LoVo (cell line): ENCODE results near the gene TCERG1.

Experiments
- DNase-seq: peaks from one replicate; pipeline ENCODE4 v3.0.0-alpha.2; 2016; ENCODE audit warnings: low spot score

Gene TCERG1

DNA sequence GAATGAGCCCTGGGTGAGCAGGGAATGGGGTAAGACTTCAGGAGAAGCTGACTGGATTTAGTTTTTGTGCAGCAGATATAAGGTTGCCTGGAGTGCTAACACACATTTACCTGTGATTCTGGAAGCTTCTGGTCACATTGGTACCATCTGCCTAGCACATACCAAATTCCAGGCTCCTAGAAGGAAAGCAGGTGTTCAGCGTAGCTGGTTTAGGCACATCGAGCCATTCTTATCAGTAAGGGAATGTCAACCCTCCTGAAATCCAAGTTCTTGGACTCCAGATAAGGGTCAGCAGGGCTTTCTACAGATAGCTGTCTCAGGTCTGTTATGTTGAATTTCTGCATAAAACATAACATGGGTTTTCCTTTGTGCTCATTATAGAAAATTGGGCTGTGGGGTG, 10.3 kb downstream of the TCERG1 start:
- DNase-seq = no peak

DNA sequence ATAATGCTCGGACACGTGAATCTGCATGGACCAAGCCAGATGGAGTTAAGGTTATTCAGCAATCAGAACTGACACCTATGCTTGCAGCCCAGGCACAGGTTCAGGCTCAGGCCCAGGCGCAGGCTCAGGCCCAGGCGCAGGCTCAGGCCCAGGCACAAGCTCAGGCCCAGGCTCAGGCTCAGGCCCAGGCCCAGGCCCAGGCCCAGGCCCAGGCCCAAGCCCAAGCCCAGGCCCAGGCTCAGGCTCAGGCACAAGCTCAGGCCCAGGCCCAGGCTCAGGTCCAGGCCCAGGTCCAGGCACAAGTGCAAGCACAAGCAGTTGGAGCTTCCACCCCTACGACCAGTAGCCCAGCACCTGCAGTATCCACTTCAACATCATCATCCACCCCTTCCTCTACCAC, 11.8 kb downstream of the TCERG1 start:
- DNase-seq = no peak

DNA sequence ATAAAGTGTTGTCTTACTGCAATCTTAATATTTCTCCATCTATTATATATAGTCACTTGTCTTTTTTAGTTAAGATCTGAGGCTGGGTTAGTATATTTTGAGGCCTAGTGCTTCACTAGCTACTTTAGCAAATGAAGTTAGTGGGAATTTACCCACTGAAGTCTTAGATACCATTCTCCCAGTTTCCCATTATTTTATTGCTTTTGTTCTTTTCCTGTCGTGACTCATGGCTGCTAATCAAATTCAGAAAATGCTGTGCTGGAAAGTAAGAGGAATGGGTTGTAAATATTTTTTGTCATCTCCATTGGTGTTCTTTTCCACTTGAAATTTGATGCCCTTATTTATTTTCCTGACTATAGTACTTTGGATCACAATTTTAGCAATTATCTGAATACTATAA, 14.2 kb downstream of the TCERG1 start:
- no peak for DNase-seq

DNA sequence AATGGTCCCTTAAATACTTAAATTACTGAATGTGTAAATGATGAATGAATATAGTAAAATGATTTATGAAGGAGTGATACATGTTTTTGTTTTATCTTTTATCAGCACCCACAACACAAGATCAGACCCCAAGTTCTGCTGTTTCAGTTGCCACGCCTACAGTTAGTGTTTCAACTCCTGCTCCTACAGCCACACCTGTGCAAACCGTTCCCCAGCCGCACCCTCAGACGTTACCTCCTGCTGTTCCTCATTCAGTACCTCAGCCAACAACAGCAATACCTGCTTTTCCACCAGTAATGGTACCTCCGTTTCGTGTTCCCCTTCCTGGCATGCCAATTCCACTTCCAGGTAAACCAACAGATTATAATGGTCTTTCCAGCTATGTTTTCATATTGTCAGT, 16.3 kb downstream of the TCERG1 start:
- DNase-seq = peak; percentile 30

DNA sequence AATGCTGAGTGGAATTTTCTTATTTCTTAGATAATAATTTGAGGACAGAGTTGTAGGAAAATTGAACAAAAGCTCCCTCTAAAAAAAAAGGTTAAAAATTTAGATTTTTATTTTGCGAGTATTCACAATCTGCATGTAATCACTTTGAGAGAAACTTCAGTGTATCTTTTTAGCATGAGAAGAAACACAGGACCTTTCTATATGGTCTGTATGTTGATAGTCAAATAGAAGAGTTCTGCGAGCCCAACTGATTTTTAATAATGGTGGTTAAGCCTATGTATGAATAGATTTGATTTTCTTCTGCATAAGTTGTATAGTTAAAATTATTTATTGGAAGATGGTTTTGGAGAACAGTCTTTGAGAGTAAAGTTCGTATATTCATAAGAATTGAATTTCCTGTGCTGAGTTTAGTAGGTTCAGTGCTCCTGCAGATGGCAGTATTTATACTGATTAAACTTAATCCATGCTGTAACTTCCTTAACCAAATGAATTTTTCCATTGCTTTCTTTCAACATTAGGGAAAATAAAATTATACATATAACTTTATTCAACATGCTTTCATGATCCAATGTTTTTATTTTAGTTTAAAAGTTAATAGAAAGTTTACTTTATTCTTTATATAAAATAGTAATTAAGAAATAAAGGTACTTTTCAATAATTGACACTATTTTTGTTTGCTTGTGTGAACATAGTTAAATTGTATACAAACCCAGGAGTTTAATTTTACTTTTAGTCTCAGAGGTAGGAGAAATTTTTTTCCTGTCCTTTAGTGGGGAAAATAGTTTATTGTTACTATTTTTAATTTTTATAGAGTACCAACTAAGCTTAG, 19.6 kb downstream of the TCERG1 start:
- peak; percentile 15 for DNase-seq

DNA sequence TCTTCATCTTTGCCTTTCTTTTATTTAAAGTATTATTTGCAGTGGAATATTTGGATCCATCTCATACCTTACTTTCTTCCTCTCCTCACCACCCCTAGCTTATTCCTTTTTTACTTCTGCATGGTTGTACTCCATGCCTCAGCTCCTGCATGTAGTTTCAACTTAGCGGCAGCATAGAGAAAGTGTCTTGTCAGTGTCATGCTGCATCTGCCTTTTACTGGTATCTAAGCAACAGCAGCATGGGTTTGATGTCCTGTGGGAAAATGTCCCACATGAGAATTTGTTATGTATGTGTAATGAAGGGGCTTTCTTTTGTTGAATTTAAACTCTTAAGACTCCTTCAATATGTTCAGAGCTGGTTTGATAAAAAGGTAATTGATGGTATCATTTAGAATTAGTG, 20.6 kb downstream of the TCERG1 start:
- DNase-seq = no peak

DNA sequence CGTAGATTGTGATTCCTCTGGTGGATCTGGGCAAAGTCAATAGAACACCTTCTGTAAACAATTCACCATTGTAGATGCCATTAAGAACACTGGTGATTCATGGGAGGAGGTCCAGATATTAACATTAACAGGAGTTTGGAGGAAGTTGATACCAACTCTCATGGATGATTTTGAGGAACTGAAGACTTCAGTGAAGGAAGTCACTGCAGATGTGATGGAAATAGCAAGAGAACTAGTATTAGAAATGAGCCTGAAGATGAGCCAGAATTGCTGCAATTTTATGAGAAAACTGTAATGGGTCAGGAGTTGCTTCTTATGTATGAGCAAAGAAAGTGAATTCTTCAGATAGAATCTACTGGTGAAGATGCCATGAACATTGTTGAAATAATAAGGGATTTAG, 26.9 kb downstream of the TCERG1 start:
- DNase-seq = no peak

DNA sequence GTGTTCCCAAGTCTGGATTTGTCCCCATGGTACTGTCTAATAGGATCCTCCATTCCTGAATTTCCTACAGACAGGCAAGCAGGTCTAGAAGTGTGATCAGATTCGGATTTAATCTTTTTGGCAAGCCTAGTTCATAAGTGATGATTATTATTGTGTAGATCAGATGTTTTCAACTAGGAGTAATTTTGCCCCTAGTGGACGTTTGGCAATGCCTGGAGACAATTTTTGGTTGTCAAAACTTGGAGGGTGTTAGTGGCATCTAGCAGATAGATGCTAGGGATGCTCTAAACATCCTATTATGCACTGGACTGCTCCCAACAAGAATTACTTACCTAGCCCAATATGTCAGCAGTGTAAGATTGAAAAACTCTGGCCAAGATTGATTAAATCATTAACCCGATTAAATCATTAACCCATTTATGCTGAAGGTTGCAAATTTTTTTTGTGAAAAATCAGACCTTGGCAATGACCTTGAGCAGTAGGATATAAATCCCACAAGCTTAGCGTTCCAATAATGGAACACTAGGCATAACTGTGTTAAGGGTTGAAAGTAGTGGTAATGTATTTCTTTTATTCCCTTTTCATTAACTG, 28.2 kb downstream of the TCERG1 start:
- no peak for DNase-seq

DNA sequence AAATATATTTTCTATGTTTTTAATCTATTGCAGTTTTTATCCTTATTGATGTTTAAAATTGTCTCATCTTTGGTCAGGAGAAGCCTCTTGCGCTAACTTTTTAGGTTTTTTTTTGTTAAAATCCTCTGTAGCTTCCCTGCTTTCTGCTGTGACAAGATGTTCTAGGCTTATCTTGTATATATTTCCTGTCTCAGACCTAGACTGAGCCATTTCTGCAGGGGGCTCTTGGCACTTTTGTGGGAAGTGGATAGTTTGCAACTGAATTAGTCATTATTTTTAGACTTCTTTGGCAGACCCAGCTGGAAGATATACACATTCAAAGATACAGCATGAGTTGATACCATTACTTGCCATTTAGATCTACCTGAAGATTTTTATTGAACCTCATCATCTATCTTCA, 28.8 kb downstream of the TCERG1 start:
- DNase-seq = no peak

DNA sequence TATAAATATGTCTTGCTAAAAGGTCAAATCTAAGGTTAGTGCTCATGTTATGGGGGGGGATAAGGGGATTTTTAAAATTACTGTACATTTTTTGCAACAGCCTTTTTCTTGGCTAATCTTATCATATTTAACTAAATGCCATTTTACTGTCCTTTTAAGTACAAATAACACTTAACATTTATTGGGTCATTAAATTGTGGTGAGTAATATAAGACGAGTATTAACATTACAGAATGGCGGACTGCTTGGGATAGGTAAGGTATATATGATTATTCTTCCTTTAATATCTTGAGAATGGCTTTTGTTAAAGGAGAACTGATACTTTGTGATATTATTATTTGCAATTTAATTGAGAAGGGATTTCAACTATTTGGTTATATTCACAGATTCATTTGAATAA, 35.6 kb downstream of the TCERG1 start:
- DNase-seq = no peak

DNA sequence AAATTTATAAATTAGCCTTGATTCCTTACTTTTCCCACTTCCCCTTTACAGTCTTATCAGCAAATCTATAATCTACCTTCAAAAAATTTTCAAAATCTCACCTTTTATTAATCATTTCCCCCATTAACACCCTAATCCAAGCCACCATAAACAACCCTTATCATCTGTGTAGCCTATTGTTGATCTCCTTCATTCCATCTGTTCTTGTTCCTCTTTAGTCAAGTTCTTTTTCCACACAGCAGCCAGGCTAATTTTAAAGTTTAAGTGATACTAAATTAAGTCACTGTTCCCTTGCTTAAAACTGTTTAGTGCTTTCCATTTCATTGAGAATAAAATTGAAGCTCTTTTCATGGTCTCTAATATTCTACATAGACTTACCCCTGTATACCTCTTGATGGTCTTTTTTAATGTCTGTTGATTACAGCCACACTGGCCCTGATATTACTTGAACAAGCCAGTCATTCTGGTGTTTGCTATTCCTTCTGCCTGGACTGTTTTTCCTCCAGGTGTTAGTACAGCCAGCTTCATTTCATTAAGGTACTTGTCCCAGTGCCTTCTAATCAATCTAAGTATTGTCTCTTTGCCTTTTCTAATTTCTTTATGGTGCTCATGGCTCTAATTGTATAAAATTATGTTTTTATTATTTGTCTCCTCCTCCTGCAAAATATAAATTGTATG, 37.7 kb downstream of the TCERG1 start:
- DNase-seq = no peak

DNA sequence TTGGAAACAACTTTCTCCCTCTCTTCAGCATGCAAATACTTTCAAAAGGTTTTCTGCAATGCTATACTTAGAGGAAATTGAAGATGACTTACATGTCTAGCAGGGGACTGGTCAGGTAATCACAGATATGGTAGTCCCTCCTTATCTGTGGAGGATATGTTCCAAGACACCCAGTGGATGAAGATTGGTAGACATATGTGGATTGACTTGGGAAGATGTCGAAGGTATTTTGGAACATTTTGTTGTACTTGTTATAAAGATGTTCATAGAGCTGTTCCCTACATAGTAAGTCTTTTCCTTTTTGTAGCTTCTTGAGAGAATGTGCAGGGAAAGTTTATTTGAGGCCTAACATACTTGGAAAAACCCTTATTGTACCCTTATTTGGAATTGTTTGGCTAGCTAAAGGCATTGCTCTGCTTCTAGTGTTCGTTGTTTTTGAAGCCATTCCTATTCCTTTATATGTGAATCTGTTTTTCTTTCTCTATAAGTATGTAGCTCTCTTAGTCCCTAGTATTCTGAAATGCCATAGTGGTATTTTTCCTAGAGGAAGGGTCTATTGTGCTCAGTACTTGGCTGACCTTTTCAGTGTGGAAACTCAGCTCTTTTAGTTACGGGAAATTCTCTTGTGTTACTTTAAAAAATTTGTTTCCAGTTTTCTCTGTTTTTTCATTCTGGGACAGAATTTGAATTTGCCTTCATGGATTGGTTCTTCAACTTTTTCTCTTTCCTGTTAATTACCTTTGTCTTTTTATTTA, 43.1 kb downstream of the TCERG1 start:
- DNase-seq = no peak

DNA sequence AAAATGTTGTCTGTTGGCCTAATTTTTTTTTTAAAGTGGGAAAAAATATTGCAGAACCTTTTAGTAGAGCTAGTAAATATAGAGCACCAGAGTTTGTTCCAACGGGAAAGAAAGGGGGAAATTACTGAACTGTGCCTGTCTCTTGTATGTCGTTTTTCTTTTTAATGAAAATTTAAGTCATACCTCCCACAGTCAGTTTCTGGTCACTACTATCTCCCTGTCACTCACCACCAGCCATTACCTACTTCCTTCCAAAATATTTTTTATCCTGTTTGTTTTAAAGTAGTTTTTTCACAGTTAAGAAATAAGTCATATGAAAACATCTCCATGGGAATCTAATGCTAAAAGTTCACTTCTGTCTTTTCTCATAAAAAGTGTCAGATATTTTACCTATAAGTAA, 47.5 kb downstream of the TCERG1 start:
- no peak for DNase-seq

DNA sequence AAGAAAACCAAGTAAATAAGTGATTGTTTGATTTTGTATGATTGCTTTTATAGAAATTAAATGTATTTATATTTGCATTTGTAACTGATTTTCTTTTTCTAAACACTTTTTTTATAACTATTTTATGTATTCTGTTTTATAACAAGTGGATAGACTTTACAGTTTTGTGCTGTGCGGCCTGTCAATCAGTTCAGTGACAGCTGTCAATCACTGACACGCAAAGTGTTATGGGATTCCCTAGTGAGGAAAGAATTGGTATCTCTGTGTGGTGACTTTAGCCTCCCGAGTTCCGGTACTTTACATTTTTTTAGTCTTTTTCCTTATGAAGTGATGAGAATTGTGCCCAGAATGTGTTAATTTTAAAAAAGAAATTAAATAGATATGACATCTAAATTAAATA, 52.5 kb downstream of the TCERG1 start:
- no peak for DNase-seq

DNA sequence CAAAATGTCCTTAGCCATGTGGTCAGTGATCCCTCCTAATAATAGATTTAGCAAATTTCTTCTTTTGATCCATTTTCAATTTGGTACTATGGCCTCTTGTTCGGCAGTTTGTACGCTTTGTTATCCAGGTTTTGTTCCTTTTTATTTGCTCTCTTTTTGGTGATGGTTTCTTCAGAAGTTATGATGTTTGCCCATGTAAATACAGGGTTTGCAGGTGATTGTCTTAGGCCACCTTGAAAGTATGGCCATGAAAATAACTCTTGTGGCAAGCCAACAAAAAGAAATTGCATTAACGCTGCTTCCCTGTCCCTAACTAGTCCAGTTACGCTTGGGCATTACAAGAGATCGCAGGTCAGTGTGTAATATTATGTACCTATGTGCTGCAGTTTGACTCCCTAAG, 60.3 kb downstream of the TCERG1 start:
- no peak for DNase-seq

DNA sequence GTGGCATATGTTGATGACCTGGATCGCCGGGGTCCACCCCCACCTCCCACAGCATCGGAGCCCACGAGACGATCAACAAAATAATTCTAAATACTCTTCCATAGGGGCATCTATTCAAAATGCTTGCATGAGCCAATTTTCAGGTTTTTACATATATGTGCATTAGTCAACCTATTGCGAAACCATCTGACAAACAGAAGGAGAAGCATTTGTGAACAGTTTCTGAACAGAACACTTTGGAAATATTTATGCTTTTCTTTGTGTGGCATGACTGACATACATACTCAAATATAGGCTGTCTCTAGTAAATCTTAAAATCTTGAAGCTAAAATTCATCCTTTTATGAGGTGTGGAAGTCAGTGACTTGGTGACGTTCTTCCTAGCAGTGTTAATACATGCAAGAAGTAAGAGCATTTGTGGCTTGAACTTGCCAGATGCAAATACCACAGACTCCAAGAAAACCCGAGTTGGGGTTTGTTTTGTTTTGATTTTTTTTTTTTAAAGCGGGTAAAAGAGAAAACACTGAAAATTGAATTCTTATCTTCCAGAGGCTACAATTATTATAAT, 63.5 kb downstream of the TCERG1 start:
- no peak for DNase-seq

DNA sequence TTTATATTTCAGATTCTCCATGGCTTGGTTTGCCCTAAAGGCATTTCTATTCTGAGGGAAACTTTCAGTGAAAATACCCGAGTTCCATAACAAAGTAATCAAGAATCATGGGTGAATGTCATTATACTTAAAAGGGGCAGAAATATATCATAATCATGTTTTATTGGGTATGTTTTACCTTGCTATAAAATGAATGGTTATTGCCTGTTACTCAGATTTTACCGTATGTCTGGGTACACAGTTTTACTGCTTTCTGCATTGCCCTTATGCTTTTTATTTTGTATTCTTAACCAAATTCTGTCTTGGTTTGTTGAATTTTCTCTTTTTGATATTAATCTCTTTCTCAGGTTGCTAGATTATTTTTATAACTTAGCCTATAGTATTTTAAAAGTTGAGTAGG, 66.3 kb downstream of the TCERG1 start:
- DNase-seq = no peak

DNA sequence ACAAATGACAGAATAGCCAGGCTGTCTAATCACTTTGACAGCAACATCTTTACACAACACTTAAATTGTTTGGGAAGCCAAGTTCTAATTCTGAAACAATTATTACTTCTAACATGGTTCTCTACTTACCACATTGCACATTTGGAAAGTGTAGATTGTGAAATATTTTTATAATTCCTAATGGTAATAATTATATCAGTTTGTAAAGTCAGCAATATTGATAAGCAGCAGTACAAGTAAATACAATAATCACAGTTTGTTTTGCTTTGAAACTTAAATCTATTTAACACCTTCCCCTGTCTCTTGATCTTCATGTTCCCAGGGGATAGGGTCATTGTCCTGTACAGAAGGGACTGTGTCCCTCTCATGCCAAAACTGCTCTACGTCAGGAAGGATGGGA, 67.4 kb downstream of the TCERG1 start:
- no peak for DNase-seq

DNA sequence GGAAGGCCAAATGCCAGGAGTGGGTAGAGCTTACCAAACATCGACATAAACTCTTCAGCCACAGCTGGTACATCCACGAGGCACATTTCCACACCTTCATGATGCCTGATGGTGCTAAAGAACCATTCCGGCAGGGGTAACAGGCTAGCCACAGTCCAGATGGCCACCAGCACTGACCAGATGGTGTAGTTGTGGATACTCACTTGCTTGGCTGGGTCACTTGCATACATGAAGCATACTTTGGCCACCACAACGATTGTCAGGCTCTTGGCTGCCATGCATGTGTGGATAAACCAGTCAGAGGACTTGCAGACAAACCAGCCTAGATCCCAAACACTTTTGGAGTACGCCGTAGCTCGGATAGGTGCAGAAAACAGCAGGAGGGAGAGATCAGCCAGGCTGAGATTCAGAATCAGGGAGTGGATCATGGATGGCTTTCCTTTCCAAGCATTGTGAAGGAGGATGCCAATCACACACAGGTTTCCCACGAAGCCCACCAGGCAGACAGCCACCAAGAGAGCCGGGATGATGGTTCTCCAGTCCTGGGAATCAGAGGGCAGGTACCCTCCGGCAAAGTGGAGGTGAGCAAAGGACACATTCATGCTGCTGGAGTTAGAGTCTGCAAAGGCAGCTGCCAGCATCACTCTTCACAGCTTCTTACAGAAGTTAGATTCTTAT, 68.5 kb downstream of the TCERG1 start:
- DNase-seq = no peak

DNA sequence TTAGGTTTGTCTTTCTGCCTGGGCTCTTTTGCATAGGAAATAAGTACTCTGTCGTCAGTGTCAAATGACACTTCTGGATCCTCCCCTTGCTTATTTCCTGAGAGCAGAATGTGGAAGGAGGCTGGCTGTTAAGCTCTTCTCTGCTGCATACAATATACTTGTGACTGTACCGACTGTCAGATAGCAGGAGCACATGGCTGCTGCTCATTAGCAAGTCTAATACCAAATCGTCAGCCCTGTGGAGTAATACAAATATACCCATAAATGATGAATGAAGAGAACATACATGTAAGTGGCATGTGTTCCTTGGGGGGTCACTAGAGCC, 69.0 kb downstream of the TCERG1 start, which contains the start of gene GPR151:
GPR151 (minus strand) TSS at position 40 of the 325 bp plus-strand sequence. CDS start 77 bp downstream, outside the sequence.
- no peak for DNase-seq

DNA sequence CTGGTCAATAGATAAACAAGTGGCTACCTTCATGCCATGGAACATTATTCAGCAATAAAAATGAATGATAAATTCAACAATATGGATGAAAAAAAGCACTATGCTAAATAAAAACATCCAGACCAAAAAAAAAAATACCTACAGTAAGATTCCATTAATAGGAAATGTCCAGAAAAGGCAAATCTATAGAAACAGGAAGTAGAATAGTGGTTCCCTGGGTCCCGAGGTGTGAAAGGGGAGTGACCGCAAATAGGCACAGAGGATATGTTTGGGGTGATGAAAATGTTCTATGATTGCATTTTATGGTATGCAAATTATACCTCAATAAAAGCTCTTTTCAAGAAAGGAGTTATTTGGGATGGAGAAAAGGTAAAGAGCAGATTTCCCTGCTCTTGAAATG, 72.4 kb downstream of the TCERG1 start:
- no peak for DNase-seq

DNA sequence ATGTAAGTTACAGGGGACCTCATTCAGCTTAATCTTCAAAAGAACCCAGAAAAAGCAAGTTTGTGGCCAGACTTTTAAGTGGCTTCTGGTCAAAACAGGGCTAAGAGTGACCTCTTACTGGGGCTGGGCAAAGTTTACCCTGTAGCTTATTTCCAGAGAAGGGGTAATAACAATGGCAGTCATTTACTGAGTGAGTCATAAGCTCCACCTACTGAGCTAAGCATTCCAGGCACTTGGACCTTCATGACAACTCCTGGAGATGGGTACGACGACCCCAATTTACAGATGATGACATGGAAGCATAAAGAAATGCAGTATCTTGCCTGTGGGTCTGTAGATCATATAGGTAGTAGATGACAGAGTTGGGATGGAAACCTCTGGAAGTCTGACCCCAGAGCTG, 73.6 kb downstream of the TCERG1 start:
- DNase-seq = no peak
